Common myeloid progenitor, CD34-positive (primary cell): Measurements from ENCODE around the gene PCDHB12.
"Not testable (repeated sequence)": the region's sequence is repeated elsewhere in the genome, so short reads cannot be mapped to it uniquely, and the experiment has no call there.

Source experiments
- CTCF ChIA-PET: fragments of 350-600 bp; sonication (Branson Sonifier 250); formaldehyde crosslinking; loops from one replicate; lab custom pipeline; 2021; ENCODE audit warnings: antibody characterized with exemption; lab: Charles Lee
- POLR2A ChIA-PET: fragments of 350-600 bp; sonication (Branson Sonifier 250); formaldehyde crosslinking; loops from one replicate; lab custom pipeline; 2021; ENCODE audit warnings: antibody characterized with exemption; lab: Charles Lee
- DNase-seq, 3 donors: peaks; one replicate each; pipeline versions ENCODE4 v3.0.0 to v3.0.0-alpha.2; 2013
- H3K27ac ChIP-seq, 2 experiments: 1 replicate in 1 of 2; 2 replicates in 1 of 2; pipeline ENCODE4 v1.7.0; 2013; ENCODE audit warnings: inconsistent platforms in 2 of 2, low read length in 2 of 2, mild to moderate bottlenecking in 2 of 2, low read depth in 1 of 2, moderate library complexity in 1 of 2; ENCODE audit not compliant: severe bottlenecking in 2 of 2, insufficient read depth in 1 of 2, poor library complexity in 1 of 2
- H3K27me3 ChIP-seq, 5 experiments: replicated peaks in 2 of 5; 1 replicate in 3 of 5; 2 replicates in 2 of 5; pipeline versions ENCODE4 v1.6.1 to v1.7.0; 2013; ENCODE audit warnings: low read length in 4 of 5, mild to moderate bottlenecking in 2 of 5, moderate library complexity in 2 of 5, inconsistent platforms in 1 of 5; ENCODE audit not compliant: insufficient read depth in 5 of 5, control insufficient read depth in 4 of 5
- H3K36me3 ChIP-seq, 4 experiments: 1 replicate in 2 of 4; 2 replicates in 2 of 4; pipeline versions ENCODE4 v1.6.1 to v1.7.0; 2013; ENCODE audit warnings: low read length in 3 of 4, control low read depth in 1 of 4, mild to moderate bottlenecking in 1 of 4; ENCODE audit not compliant: control insufficient read depth in 4 of 4, insufficient read depth in 4 of 4
- H3K4me1 ChIP-seq, 4 experiments: 1 replicate in 3 of 4; 2 replicates in 1 of 4; pipeline versions ENCODE4 v1.6.1 to v1.7.1; 2013; ENCODE audit warnings: low read length in 3 of 4, mild to moderate bottlenecking in 3 of 4, control low read depth in 1 of 4, inconsistent platforms in 1 of 4, moderate library complexity in 1 of 4; ENCODE audit not compliant: control insufficient read depth in 4 of 4, insufficient read depth in 4 of 4; ENCODE audit errors: control extremely low read depth in 1 of 4
- H3K4me3 ChIP-seq, 7 experiments: 1 replicate in 4 of 7; 2 replicates in 3 of 7; pipeline versions ENCODE4 v1.5.1 to v1.7.0; 2013; ENCODE audit warnings: mild to moderate bottlenecking in 7 of 7, low read length in 6 of 7, moderate library complexity in 6 of 7, inconsistent platforms in 2 of 7, low read depth in 2 of 7, control low read depth in 1 of 7; ENCODE audit not compliant: insufficient read depth in 4 of 7, control insufficient read depth in 1 of 7; ENCODE audit errors: extremely low read depth in 1 of 7
- H3K9me3 ChIP-seq, 5 experiments: 1 replicate in 4 of 5; 2 replicates in 1 of 5; pipeline versions ENCODE4 v1.6.1 to v1.7.1; 2013; ENCODE audit warnings: low read length in 4 of 5, mild to moderate bottlenecking in 2 of 5, inconsistent platforms in 1 of 5, low read depth in 1 of 5, moderate library complexity in 1 of 5; ENCODE audit not compliant: control insufficient read depth in 4 of 5, insufficient read depth in 2 of 5; ENCODE audit errors: control extremely low read depth in 1 of 5
- whole genome bisulfite sequencing: methylation state at CpG from one replicate; pipeline ENCODE4 v1.1.5; 2013; ENCODE audit not compliant: insufficient coverage; 5-methylcytosine and 5-hydroxymethylcytosine counted together

Gene PCDHB12

DNA sequence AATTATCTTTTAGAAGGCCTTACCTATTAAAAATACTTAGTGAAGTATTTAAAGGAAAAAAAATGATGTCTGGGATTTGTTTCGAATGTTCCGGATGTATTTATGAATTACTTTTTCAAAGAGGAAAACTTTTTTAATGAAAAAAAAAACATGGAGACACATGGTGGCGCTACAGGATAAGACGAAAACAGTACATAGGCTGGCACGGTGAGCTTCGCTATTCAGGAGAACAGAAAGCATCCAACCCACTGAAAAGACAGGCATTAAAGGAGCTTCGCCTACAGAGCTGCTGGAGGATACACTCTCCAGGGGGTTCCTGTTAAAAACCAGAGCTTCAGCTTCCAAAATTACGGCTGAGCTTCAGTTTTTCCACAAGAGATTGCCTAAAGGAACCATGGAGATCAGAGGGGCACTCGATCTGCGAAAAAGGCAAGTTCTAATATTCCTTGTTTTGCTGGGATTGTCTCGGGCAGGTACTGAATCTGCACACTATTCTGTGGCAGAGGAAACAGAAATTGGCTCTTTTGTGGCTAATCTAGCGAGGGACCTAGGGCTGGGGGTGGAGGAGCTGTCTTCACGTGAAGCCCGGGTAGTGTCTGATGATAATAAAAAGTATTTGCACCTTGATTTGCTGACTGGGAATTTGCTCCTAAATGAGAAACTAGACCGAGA lies 14.7 kb downstream of the PCDHB12 start, which contains the start of gene PCDHB14:
PCDHB14 (plus strand) TSS at position 232 of the 672 bp plus-strand sequence; CDS start at position 395, 163 bp downstream.
- Histone ChIP-seq H3K36me3 (no peaks in the 10 kb centered on the region), H3K4me3 (peak within 1 kb of the TSS in 3 of 7 experiments; percentile 3 to 53 (median 29)), H3K27me3 (peaks cover 4 to 40% (median 15%) of the 10 kb centered on the region in 5 experiments), H3K27ac (no peak within 1 kb of the TSS), H3K4me1 (no peaks in the 10 kb centered on the region), H3K9me3 (peaks cover 8 to 28% (median 14%) of the 10 kb centered on the region in 5 experiments)
- WGBS, result 22% methylated on average over 12 of the region's 15 CpGs
- CTCF ChIA-PET, result interaction anchor here (0.6 to 1.5 kb wide), 8 partner anchors 9 to 343 kb away, joined by 3 to 5 read pairs (median 4); no protein-coding TSS in a partner anchor
- peak; percentile 16 to 48 (median 41) for DNase-seq
- POLR2A ChIA-PET, result no interaction called here

DNA sequence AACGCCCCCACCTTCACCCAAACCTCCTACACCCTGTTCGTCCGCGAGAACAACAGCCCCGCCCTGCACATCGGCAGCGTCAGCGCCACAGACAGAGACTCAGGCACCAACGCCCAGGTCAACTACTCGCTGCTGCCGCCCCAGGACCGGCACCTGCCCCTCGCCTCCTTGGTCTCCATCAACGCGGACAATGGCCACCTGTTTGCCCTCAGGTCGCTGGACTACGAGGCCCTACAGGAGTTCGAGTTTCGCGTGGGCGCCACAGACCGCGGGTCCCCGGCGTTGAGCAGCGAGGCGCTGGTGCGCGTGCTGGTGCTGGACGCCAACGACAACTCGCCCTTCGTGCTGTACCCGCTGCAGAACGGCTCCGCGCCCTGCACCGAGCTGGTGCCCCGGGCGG lies 16.3 kb downstream of the PCDHB12 start:
- H3K27ac ChIP-seq, H3K4me3 ChIP-seq, DNase-seq, POLR2A ChIA-PET, H3K36me3 ChIP-seq, H3K4me1 ChIP-seq, CTCF ChIA-PET: not testable (repeated sequence)
- Histone ChIP-seq H3K9me3 (peaks cover 8 to 24% (median 14%) of the 10 kb centered on the region in 5 experiments), H3K27me3 (peaks cover 4 to 40% (median 14%) of the 10 kb centered on the region in 5 experiments)
- WGBS, result 22% methylated on average over 8 of the region's 40 CpGs

DNA sequence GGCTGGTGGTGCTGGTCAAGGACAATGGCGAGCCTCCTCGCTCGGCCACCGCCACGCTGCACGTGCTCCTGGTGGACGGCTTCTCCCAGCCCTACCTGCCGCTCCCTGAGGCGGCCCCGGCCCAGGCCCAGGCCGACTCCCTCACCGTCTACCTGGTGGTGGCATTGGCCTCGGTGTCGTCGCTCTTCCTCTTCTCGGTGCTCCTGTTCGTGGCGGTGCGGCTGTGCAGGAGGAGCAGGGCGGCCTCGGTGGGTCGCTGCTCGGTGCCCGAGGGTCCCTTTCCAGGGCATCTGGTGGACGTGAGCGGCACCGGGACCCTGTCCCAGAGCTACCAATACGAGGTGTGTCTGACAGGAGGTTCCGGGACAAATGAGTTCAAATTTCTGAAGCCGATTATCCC lies 16.9 kb downstream of the PCDHB12 start:
- WGBS, result 21% methylated on average over 11 of the region's 30 CpGs
- CTCF ChIA-PET, result interaction anchor here (0.9 to 1.2 kb wide), 2 partner anchors 9 to 192 kb away, joined by 3 read pairs; partner anchors contain the start of gene PCDHGB7
- H3K4me3 ChIP-seq, POLR2A ChIA-PET, H3K4me1 ChIP-seq, DNase-seq, H3K36me3 ChIP-seq, H3K27ac ChIP-seq: not testable (repeated sequence)
- Histone ChIP-seq H3K9me3 (peaks cover 8 to 25% (median 14%) of the 10 kb centered on the region in 5 experiments), H3K27me3 (peaks cover 4 to 40% (median 14%) of the 10 kb centered on the region in 5 experiments)

DNA sequence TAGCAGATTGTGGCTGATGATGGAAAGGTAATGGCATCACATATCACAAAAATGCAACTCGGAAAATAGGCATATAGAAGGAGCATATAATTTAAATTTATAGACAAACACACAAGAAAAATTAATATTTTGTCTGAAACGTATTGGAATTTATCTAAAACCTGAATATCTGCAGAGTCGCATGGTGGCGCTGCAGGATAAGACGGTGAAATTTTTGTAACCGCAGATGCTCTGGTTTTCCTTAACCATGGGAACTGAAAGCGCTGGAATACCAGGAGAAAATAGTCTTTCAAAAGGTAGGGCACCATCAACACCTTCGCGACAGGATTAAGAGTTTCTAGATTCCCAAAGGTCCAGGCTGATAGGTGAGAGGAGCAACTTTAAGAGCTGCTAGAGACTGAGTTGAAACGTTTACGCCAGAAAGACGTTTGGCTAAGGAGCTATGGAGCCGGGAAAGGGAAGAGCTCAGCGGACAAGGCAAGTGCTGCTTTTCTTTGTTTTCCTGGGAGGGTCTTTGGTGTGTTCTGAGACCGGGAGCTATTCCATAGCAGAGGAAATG lies 25.7 kb downstream of the PCDHB12 start:
- H3K4me1 ChIP-seq, result no peaks in the 10 kb centered on the region
- H3K27ac ChIP-seq, result no peak overlapping the region
- ChIA-PET CTCF (interaction anchor here (1.0 kb wide), 1 partner anchor 8 kb away, joined by 3 read pairs; no protein-coding TSS in a partner anchor), POLR2A (no interaction called here)
- peaks cover 7 to 67% (median 26%) of the 10 kb centered on the region in 5 experiments for H3K9me3 ChIP-seq
- peaks cover 5 to 34% (median 8%) of the 10 kb centered on the region in 5 experiments for H3K27me3 ChIP-seq
- 3% methylated on average over 12 of the region's 15 CpGs for WGBS
- H3K4me3 ChIP-seq, result peak overlapping the region in 1 of 7 experiments; percentile 23
- no peaks in the 10 kb centered on the region for H3K36me3 ChIP-seq
- DNase-seq, result no peak

DNA sequence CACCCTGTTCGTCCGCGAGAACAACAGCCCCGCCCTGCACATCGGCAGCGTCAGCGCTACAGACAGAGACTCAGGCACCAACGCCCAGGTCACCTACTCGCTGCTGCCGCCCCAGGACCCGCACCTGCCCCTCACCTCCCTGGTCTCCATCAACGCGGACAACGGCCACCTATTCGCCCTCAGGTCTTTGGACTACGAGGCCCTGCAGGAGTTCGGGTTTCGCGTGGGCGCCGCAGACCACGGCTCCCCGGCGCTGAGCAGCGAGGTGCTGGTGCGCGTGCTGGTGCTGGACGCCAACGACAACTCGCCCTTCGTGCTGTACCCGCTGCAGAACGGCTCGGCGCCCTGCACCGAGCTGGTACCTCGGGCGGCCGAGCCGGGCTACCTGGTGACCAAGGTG lies 27.4 kb downstream of the PCDHB12 start:
- POLR2A ChIA-PET, DNase-seq, H3K4me1 ChIP-seq, H3K27ac ChIP-seq, CTCF ChIA-PET, H3K36me3 ChIP-seq, H3K4me3 ChIP-seq: not testable (repeated sequence)
- WGBS, result 17% methylated on average over 24 of the region's 40 CpGs
- H3K27me3 ChIP-seq, result peaks cover 5 to 49% (median 16%) of the 10 kb centered on the region in 5 experiments
- peaks cover 15 to 77% (median 44%) of the 10 kb centered on the region in 5 experiments for H3K9me3 ChIP-seq

DNA sequence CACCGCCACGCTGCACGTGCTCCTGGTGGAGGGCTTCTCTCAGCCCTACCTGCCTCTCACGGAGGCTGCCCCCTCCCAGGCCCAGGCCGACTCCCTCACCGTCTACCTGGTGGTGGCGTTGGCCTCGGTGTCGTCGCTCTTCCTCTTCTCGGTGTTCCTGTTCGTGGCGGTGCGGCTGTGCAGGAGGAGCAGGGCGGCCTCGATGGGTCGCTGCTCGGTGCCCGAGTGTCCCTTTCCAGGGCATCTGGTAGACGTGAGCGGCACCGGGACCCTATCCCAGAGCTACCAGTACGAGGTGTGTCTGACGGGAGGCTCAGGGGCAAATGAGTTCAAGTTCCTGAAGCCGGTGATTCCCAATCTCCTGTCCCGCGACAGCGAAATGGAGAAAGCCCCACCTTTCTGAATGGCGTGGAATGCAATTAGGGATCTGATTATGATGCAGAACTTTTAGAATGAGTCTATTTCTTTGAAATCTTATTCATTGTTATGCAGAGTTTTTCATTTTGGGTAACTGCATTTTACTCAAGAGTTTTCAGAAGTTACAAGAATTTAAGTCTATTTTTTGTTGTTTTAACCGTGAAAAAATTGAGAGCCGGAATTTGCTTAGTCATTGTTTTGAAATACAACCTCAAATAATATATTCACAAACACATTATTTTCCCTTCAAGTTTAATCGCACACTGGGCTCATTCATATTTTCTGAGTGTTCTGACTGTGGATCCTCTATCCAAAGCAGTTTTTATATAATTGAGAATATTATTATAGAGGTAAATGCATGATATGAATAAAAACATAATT lies 28.2 kb downstream of the PCDHB12 start:
- WGBS, result 17% methylated on average over 29 of the region's 32 CpGs

More for the DNA sequence above, 28.2 kb downstream of the PCDHB12 start:
- H3K4me1 ChIP-seq, result no peaks in the 10 kb centered on the region
- ChIA-PET CTCF (no interaction called here), POLR2A (no interaction called here)
- H3K9me3 ChIP-seq, result peaks cover 15 to 85% (median 52%) of the 10 kb centered on the region in 5 experiments
- peaks cover 5 to 57% (median 16%) of the 10 kb centered on the region in 5 experiments for H3K27me3 ChIP-seq
- DNase-seq, result no peak
- H3K4me3 ChIP-seq, result no peak overlapping the region
- no peaks in the 10 kb centered on the region for H3K36me3 ChIP-seq
- H3K27ac ChIP-seq, result no peak overlapping the region
